A549 treated with AZD9567 at 1 μM for 4 hours (cell line): ENCODE data around the gene PTPRO. TPM values are rescaled to one million over a fixed set of nuclear protein-coding genes. Genes with fewer than 3 reads are reported as not detected.

Experiments
- total RNA-seq: library from RNA; stranded (reverse); fragments of 200-300 nt; extraction: Qiagen RNA extraction; gene quantifications from 5 replicates; pipeline ENCODE4 v1.2.3, GENCODE V29; 2022; ENCODE audit not compliant: insufficient read depth

The PTPRO gene
- total RNA-seq = 0.05 to 0.09 TPM (median 0.08 TPM) in 4 of 5 replicates, not detected in the other

GRCh38 chr12:15322164-15323061, at the start of gene PTPRO:
PTPRO (plus strand) TSS chr12:15322508.

Other genes with a start within 250 kb of the PTPRO start
- 0.13 to 0.21 TPM (median 0.17 TPM) in 4 of 5 replicates, not detected in the other for gene RERG, start 101.1 kb upstream of the PTPRO start, total RNA-seq